Karpas-422 (cell line): ENCODE measurements around the gene GJE1. TPM values are rescaled to one million over a fixed set of nuclear protein-coding genes. Genes with fewer than 3 reads are reported as not detected.

Source experiments
- total RNA-seq: library from RNA; depleted of rRNA; stranded (reverse); fragments of >200 nt; shearing (Covaris generic); gene quantifications from 2 replicates; pipeline ENCODE4 v1.2.3, GENCODE V29; 2014; ENCODE audit warnings: low replicate concordance; rRNA removed

GJE1 gene
- total RNA-seq, 1 experiment from 2014 or later = not detected

Other genes with a start within 250 kb of the GJE1 start
- gene NMBR, start 14.2 kb downstream of the GJE1 start, total RNA-seq = not detected in 2 replicates
- gene VTA1, start 14.3 kb downstream of the GJE1 start, total RNA-seq = 45.1 and 90.8 TPM in 2 replicates
- not detected in 2 replicates for gene ADGRG6, start 169.1 kb downstream of the GJE1 start, total RNA-seq